A673 (cell line): Measurements from ENCODE around the gene IRAG1.

Experiments used
- CTCF ChIP-seq: fragments of 300-800, 200-600 bp; sonication (generic); conservative IDR thresholded peaks from 2 replicates; pipeline ENCODE4 v1.5.1; 2017; ENCODE audit warnings: low read depth, mild to moderate bottlenecking, antibody characterized with exemption, low read length, moderate library complexity, mixed read lengths
- EZH2 ChIP-seq: fragments of 200-600 bp; sonication (generic); IDR thresholded peaks from 2 replicates; pipeline ENCODE4 v1.6.1; 2017; ENCODE audit warnings: borderline replicate concordance, low read depth, mild to moderate bottlenecking, mixed read lengths, antibody characterized with exemption, low read length; ENCODE audit not compliant: poor library complexity, severe bottlenecking

GRCh38 chr11:10696468-10697322 is 3.1 kb upstream of the IRAG1 start:
- no peak for TF ChIP-seq CTCF
- TF ChIP-seq EZH2: no peak
